ENCODE measurements around the gene TCP11L2.

Gene TCP11L2

GRCh38 chr12:106288494-106289195 is 13.9 kb upstream of the TCP11L2 start:
- no peak for DNase-seq (ENCODE audit: low spot score)
- in situ Hi-C loops (cut with MboI; ENCODE audit: low pct_unique_long_range_greater_than_20kb, low sequenced_read_pairs, unreplicated experiment) = no loop called here
- no peak for TF ChIP-seq CTCF (IDR thresholded peaks at IDR 0.05; ENCODE audit: extremely low read depth, insufficient read depth, missing control alignments)

GRCh38 chr12:106289196-106289681 is 13.3 kb upstream of the TCP11L2 start:
- no peak for TF ChIP-seq CTCF (IDR thresholded peaks at IDR 0.05; ENCODE audit: extremely low read depth, insufficient read depth, missing control alignments)
- in situ Hi-C loops (cut with MboI; ENCODE audit: low pct_unique_long_range_greater_than_20kb, low sequenced_read_pairs, unreplicated experiment) = no loop called here

GRCh38 chr12:106290666-106291065 is 11.9 kb upstream of the TCP11L2 start:
- TF ChIP-seq CTCF (IDR thresholded peaks at IDR 0.05; ENCODE audit: extremely low read depth, insufficient read depth, missing control alignments) = no peak
- no peak for DNase-seq (ENCODE audit: low spot score)
- in situ Hi-C loops (cut with MboI; ENCODE audit: low pct_unique_long_range_greater_than_20kb, low sequenced_read_pairs, unreplicated experiment) = no loop called here

More at GRCh38 chr12:106289196-106289681, 13.3 kb upstream of the TCP11L2 start:
- no peak for DNase-seq (ENCODE audit: low spot score)

- in situ Hi-C loops (cut with MboI; ENCODE audit: low pct_unique_long_range_greater_than_20kb, low sequenced_read_pairs, unreplicated experiment) = no loop called here
- no peak for DNase-seq (ENCODE audit: low spot score)
- TF ChIP-seq CTCF (IDR thresholded peaks at IDR 0.05; ENCODE audit: extremely low read depth, insufficient read depth, missing control alignments) = no peak
Observed at GRCh38 chr12:106291342-106291741, 11.2 kb upstream of the TCP11L2 start.

- in situ Hi-C loops (cut with MboI; ENCODE audit: low pct_unique_long_range_greater_than_20kb, low sequenced_read_pairs, unreplicated experiment) = no loop called here
- TF ChIP-seq CTCF (IDR thresholded peaks at IDR 0.05; ENCODE audit: extremely low read depth, insufficient read depth, missing control alignments) = no peak
- no peak for DNase-seq (ENCODE audit: low spot score)
Observed at GRCh38 chr12:106292339-106292738, 10.2 kb upstream of the TCP11L2 start.

- no peak for TF ChIP-seq CTCF (IDR thresholded peaks at IDR 0.05; ENCODE audit: extremely low read depth, insufficient read depth, missing control alignments)
- in situ Hi-C loops (cut with MboI; ENCODE audit: low pct_unique_long_range_greater_than_20kb, low sequenced_read_pairs, unreplicated experiment) = no loop called here
- no peak for DNase-seq (ENCODE audit: low spot score)
Observed at GRCh38 chr12:106296179-106296877, 6.2 kb upstream of the TCP11L2 start.
